HepG2 (cell line): ENCODE measurements around the gene WNK1. TPM values are rescaled to one million over a fixed set of nuclear protein-coding genes. Genes with fewer than 3 reads are reported as not detected.

ENCODE experiments used
- ATAC-seq: fragments of 200-7000 bp; cut with Tn5 transposase; 3 replicates; pipeline ENCODE4 v1.9.1; 2020; ENCODE audit warnings: mild to moderate bottlenecking, moderate library complexity
- BruUV-seq: library from RNA; stranded (reverse); fragments of 400-500 nt; replicated peaks from 2 replicates; lab custom pipeline; 2021; lab: Mats Ljungman, UMichigan
- CTCF ChIA-PET: fragments of 300-600 bp; formaldehyde crosslinking; extraction: SDS; loops from one replicate; lab custom pipeline; 2021; ENCODE audit warnings: low total read pairs, inconsistent platforms, low intra/inter-chr PET ratio; lab: Yijun Ruan, JAX
- POLR2A ChIA-PET: fragments of 350-600 bp; sonication (Branson Sonifier 250); formaldehyde crosslinking; loops from one replicate; lab custom pipeline; 2020; ENCODE audit warnings: antibody characterized with exemption, inconsistent platforms; lab: Yijun Ruan, JAX
- DNase-seq: peaks from one replicate; pipeline ENCODE4 v3.0.0-alpha.2; 2015; ENCODE audit warnings: low spot score
- FAIRE-seq: peaks from 3 replicates; lab custom pipeline; 2011; peaks lifted over from hg19 to GRCh38; lab: Jason Lieb, UNC
- H2AFZ ChIP-seq: one replicate; pipeline ENCODE4 v1.6.1; 2011; ENCODE audit warnings: low read length, inconsistent platforms
- H3K27ac ChIP-seq: fragments of 300-600 bp; 3 replicates; pipeline ENCODE4 v1.8.0; 2011; ENCODE audit warnings: mixed run types, mild to moderate bottlenecking, mixed read lengths, low read length, inconsistent platforms; ENCODE audit not compliant: insufficient read depth; ENCODE audit errors: extremely low read length
- H3K27me3 ChIP-seq, 2 experiments: fragments of 200-600 bp in 1 of 2; 2 replicates in 1 of 2; 3 replicates in 1 of 2; pipeline versions ENCODE4 v1.6.0 to v1.8.0; 2011; ENCODE audit warnings: low read length in 2 of 2, mild to moderate bottlenecking in 2 of 2, moderate library complexity in 2 of 2, inconsistent platforms in 1 of 2; ENCODE audit not compliant: insufficient read depth in 2 of 2, control insufficient read depth in 1 of 2
- H3K36me3 ChIP-seq, 2 experiments: fragments of 200-600 bp in 1 of 2; replicated peaks in 1 of 2; 2 replicates in 1 of 2; 3 replicates in 1 of 2; pipeline versions ENCODE4 v1.5.1 to v1.8.0; 2011; ENCODE audit warnings: low read length in 2 of 2, inconsistent platforms in 1 of 2; ENCODE audit not compliant: insufficient read depth in 2 of 2, control insufficient read depth in 1 of 2
- H3K4me1 ChIP-seq: 2 replicates; pipeline ENCODE4 v1.5.1; 2012; ENCODE audit warnings: low read length, inconsistent platforms; ENCODE audit not compliant: insufficient read depth
- H3K4me2 ChIP-seq: 2 replicates; pipeline ENCODE4 v1.6.0; 2011; ENCODE audit warnings: low read depth, low read length, inconsistent platforms
- H3K4me3 ChIP-seq, 3 experiments: fragments of 200-600 bp in 1 of 3; sonication (generic), shearing (Covaris generic) in 1 of 3; replicated peaks in 1 of 3; 2 replicates each; pipeline ENCODE4 v1.5.1; 2011 to 2016; ENCODE audit warnings: low read length in 3 of 3, inconsistent platforms in 2 of 3, low read depth in 2 of 3, mild to moderate bottlenecking in 2 of 3, control low read depth in 1 of 3, mixed read lengths in 1 of 3; ENCODE audit not compliant: insufficient read depth in 1 of 3
- H3K79me2 ChIP-seq: one replicate; pipeline ENCODE4 v1.6.1; 2011; ENCODE audit warnings: low read length, inconsistent platforms; ENCODE audit not compliant: insufficient read depth
- H3K9ac ChIP-seq: 2 replicates; pipeline ENCODE4 v1.6.0; 2011; ENCODE audit warnings: mild to moderate bottlenecking, low read depth, low read length, inconsistent platforms; ENCODE audit not compliant: insufficient read depth
- H3K9me3 ChIP-seq: 2 replicates; pipeline ENCODE4 v1.5.1; 2012; ENCODE audit warnings: mild to moderate bottlenecking, low read length
- H4K20me1 ChIP-seq: 2 replicates; pipeline ENCODE4 v1.6.0; 2011; ENCODE audit warnings: inconsistent platforms, mild to moderate bottlenecking, low read length, moderate library complexity; ENCODE audit not compliant: insufficient read depth
- FUBP1 ChIP-seq: sonication (generic); formaldehyde crosslinking; IDR thresholded peaks from 2 replicates; pipeline ENCODE4 v1.5.1; 2020; ENCODE audit warnings: missing genetic modification reagents, mild to moderate bottlenecking, borderline replicate concordance
- GTF2F1 ChIP-seq: fragments of 150-350 bp; IDR thresholded peaks from 2 replicates; pipeline ENCODE4 v1.6.1; 2014; ENCODE audit warnings: low read length
- KLF13 ChIP-seq: sonication (generic); formaldehyde crosslinking; IDR thresholded peaks from 2 replicates; pipeline ENCODE4 v1.4.0; 2020; ENCODE audit warnings: mild to moderate bottlenecking, missing genetic modification reagents
- RBM22 ChIP-seq: fragments of 200-400 bp; formaldehyde crosslinking; optimal IDR thresholded peaks from 2 replicates; pipeline ENCODE3; 2017; ENCODE audit warnings: mild to moderate bottlenecking, low read length, moderate library complexity
- ZMAT3 ChIP-seq: sonication (generic); formaldehyde crosslinking; conservative IDR thresholded peaks from 2 replicates; pipeline ENCODE4 v1.7.0; 2021; ENCODE audit warnings: missing genetic modification reagents
- ZNF230 ChIP-seq: sonication (generic); formaldehyde crosslinking; IDR thresholded peaks from 2 replicates; pipeline ENCODE4 v1.4.0; 2020; ENCODE audit warnings: mild to moderate bottlenecking, missing genetic modification reagents
- ZNF296 ChIP-seq: sonication (generic); formaldehyde crosslinking; conservative IDR thresholded peaks from 2 replicates; pipeline ENCODE4 v1.5.0; 2020; ENCODE audit warnings: mild to moderate bottlenecking, missing genetic modification reagents
- ZNF407 ChIP-seq: sonication (generic); formaldehyde crosslinking; IDR thresholded peaks from one replicate; pipeline ENCODE4 v1.5.1; 2020; ENCODE audit warnings: mild to moderate bottlenecking, missing genetic modification reagents; ENCODE audit errors: not compliant biosample characterization
- ZNF484 ChIP-seq: sonication (generic); formaldehyde crosslinking; IDR thresholded peaks from 2 replicates; pipeline ENCODE4 v1.5.1; 2020; ENCODE audit warnings: mild to moderate bottlenecking, low read depth, missing genetic modification reagents, borderline replicate concordance
- WGBS: methylation state at CpG from one replicate; pipeline ENCODE4 v1.1.6; 2017; ENCODE audit warnings: low lambda C conversion rate; 5-methylcytosine and 5-hydroxymethylcytosine counted together
- in situ Hi-C: cut with HindIII; loops from 2 replicates; pipeline ENCODE4 v1.10.0; 2017; ENCODE audit warnings: low pct_unique_long_range_greater_than_20kb; ENCODE audit not compliant: extremely low pct_ligation_motif_present
- intact Hi-C: fragments of 100-400 bp; cut with micrococcal nuclease; formaldehyde crosslinking; loops from one replicate; pipeline ENCODE4 v1.10.0; 2022; ENCODE audit not compliant: unreplicated experiment
- polyA plus RNA-seq, 8 experiments: library from polyadenylated mRNA; depleted of rRNA in 3 of 8; stranded (reverse) in 7 of 8; unstranded in 1 of 8; fragments of >200 nt; fragmentation: Illumina TruSeq in 4 of 8; extraction: Trizol in 4 of 8; gene quantifications; 2 replicates each; pipeline versions ENCODE4 v1.2.1 to v1.2.3, GENCODE V29; 2011 to 2016; ENCODE audit warnings: low read depth in 4 of 8, missing spikeins in 1 of 8, mixed read lengths in 1 of 8; ENCODE audit not compliant: insufficient read depth in 1 of 8
- total RNA-seq, 5 experiments: library from RNA; depleted of rRNA; stranded (reverse); fragments of >200 nt; fragmentation: Illumina TruSeq; extraction: Trizol; gene quantifications; 2 replicates each; pipeline ENCODE4 v1.2.3, GENCODE V29; 2016; ENCODE audit warnings: low read depth in 1 of 5

The WNK1 gene
- total and polyA plus RNA-seq, 2 of the 13 experiments (the other 11 are each of a cell fraction or from before 2014, with no cell fraction given) = 31.1 to 54.8 TPM

- H3K27ac ChIP-seq = no peak overlapping the region
- ATAC-seq (no peak), FAIRE-seq (no peak), DNase-seq (no peak)
- no peaks in the 10 kb centered on the region for H3K79me2 ChIP-seq
- 92% methylated on average over 3 of the region's 3 CpGs for WGBS
- peaks cover 43 to 82% of the 10 kb centered on the region in 2 experiments for H3K36me3 ChIP-seq
- TF ChIP-seq FUBP1 (CRISPR knock-in tag) (no peak), RBM22 (peak; percentile 62)
- no TSS peak for BruUV-seq
- no peak overlapping the region for H2AFZ ChIP-seq
- no peaks in the 10 kb centered on the region for H3K27me3 ChIP-seq
- in situ Hi-C loops = no loop called here
- no peaks in the 10 kb centered on the region for H4K20me1 ChIP-seq
- ChIA-PET POLR2A (no interaction called here), CTCF (no interaction called here)
- H3K9ac ChIP-seq = no peak overlapping the region
- H3K9me3 ChIP-seq = no peaks in the 10 kb centered on the region
- no peaks in the 10 kb centered on the region for H3K4me1 ChIP-seq
- no peak overlapping the region for H3K4me3 ChIP-seq
- intact Hi-C loops = no loop called here
- no peak overlapping the region for H3K4me2 ChIP-seq
Observed at GRCh38 chr12:909861-910260, 157.5 kb downstream of the WNK1 start.

GRCh38 chr12:910416-910815 is 158.0 kb downstream of the WNK1 start:
- H4K20me1 ChIP-seq = no peaks in the 10 kb centered on the region
- no peak for ATAC-seq
- no peaks in the 10 kb centered on the region for H3K79me2 ChIP-seq
- peaks cover 40 to 82% of the 10 kb centered on the region in 2 experiments for H3K36me3 ChIP-seq
- no peak for FAIRE-seq
- H2AFZ ChIP-seq = no peak overlapping the region
- BruUV-seq = no TSS peak
- no peak overlapping the region for H3K9ac ChIP-seq
- no peak overlapping the region for H3K27ac ChIP-seq
- H3K27me3 ChIP-seq = no peaks in the 10 kb centered on the region
- no peaks in the 10 kb centered on the region for H3K9me3 ChIP-seq
- DNase-seq = no peak
- in situ Hi-C loops (no loop called here), intact Hi-C loops (no loop called here)
- POLR2A ChIA-PET = no interaction called here
- no peak overlapping the region for H3K4me2 ChIP-seq
- WGBS = 94% methylated on average over 4 of the region's 4 CpGs
- no peak overlapping the region for H3K4me3 ChIP-seq
- CTCF ChIA-PET = no interaction called here
- H3K4me1 ChIP-seq = no peaks in the 10 kb centered on the region
- TF ChIP-seq ZNF484 (CRISPR knock-in tag) (no peak), KLF13 (no peak), ZNF296 (CRISPR knock-in tag) (no peak), ZNF230 (CRISPR knock-in tag) (no peak), GTF2F1 (no peak), ZMAT3 (CRISPR knock-in tag) (no peak), ZNF407 (no peak)
